Measurements from ENCODE around the gene NLRP6. TPM values are rescaled to one million over a fixed set of nuclear protein-coding genes. Genes with fewer than 3 reads are reported as not detected.
"Not testable (repeated sequence)": the region's sequence is repeated elsewhere in the genome, so short reads cannot be mapped to it uniquely, and the experiment has no call there.

Gene NLRP6
- total and polyA plus RNA-seq, 7 donors = 0.33 to 3.3 (median 2.1) TPM; not detected in 3

GRCh38 chr11:235609-235996 lies 42.6 kb upstream of the NLRP6 start:
- Histone ChIP-seq H3K36me3 (peaks cover 0 to 30% (median 0%) of the 10 kb centered on the region in 4 donors), H3K4me1 (peaks cover 0 to 30% (median 25%) of the 10 kb centered on the region in 4 donors), H3K27ac (peak overlapping the region; percentile 94 to 99 (median 95)), H3K4me3 (peak overlapping the region; percentile 83 to 96 (median 87)), H3K27me3 (no peaks in the 10 kb centered on the region), H3K9me3 (no peaks in the 10 kb centered on the region)
- intact Hi-C loops (cut with DNase I) = loop anchor here (5.0 to 10.0 kb wide), 2 partner anchors 72 to 299 kb away; partner anchors contain the start of genes HRAS, IFITM2 and LRRC56
- 1 to 5% methylated on average over 13 of the region's 13 CpGs for WGBS, 2 donors
- peak; percentile 2 for DNase-seq
- TF ChIP-seq EP300 (IDR thresholded peaks at IDR 0.05) (no peak), POLR2AphosphoS5 (IDR thresholded peaks at IDR 0.05) (no peak), POLR2A (IDR thresholded peaks at IDR 0.05) (no peak), CTCF (IDR thresholded peaks at IDR 0.05) (no peak)

GRCh38 chr11:235997-236773 lies 42.0 kb upstream of the NLRP6 start, which contains the start of gene SIRT3:
SIRT3 (minus strand) TSS chr11:236342; CDS start chr11:236328, 14 bp downstream.
- Histone ChIP-seq H3K27me3 (no peaks in the 10 kb centered on the region), H3K4me1 (peaks cover 0 to 30% (median 25%) of the 10 kb centered on the region in 4 donors), H3K27ac (peak within 1 kb of the TSS; percentile 94 to 99 (median 95)), H3K36me3 (peaks cover 0 to 33% (median 2%) of the 10 kb centered on the region in 4 donors), H3K4me3 (peak within 1 kb of the TSS; percentile 83 to 96 (median 87)), H3K9me3 (no peaks in the 10 kb centered on the region)
- TF ChIP-seq POLR2A (IDR thresholded peaks at IDR 0.05) (peak in 1 of 2 donors; percentile 32), POLR2AphosphoS5 (IDR thresholded peaks at IDR 0.05) (peak; percentile 9 to 80 (median 56)), EP300 (IDR thresholded peaks at IDR 0.05) (no peak), CTCF (IDR thresholded peaks at IDR 0.05) (peak in 2 of 4 experiments; percentile 37 to 41)
- 1% methylated on average over 70 of the region's 70 CpGs for WGBS, 2 donors
- intact Hi-C loops (cut with DNase I) = loop anchor here (1.0 to 10.0 kb wide), 4 partner anchors 29 to 299 kb away; partner anchors contain the start of genes BET1L, HRAS, IFITM2 and LRRC56
- peak; percentile 92 for DNase-seq

- Histone ChIP-seq H3K9me3 (no peaks in the 10 kb centered on the region), H3K36me3 (peaks cover 0 to 36% (median 2%) of the 10 kb centered on the region in 4 donors), H3K27me3 (no peaks in the 10 kb centered on the region), H3K4me1 (peaks cover 0 to 30% (median 25%) of the 10 kb centered on the region in 4 donors), H3K4me3 (peak within 1 kb of the TSS; percentile 83 to 96 (median 87)), H3K27ac (peak within 1 kb of the TSS; percentile 94 to 99 (median 95))
- intact Hi-C loops (cut with DNase I) = loop anchor here (1.0 to 10.0 kb wide), 4 partner anchors 30 to 298 kb away; partner anchors contain the start of genes BET1L, HRAS, IFITM2 and LRRC56
- DNase-seq = peak; percentile 90
- WGBS, 2 donors = 1% methylated on average over 62 of the region's 62 CpGs
- TF ChIP-seq POLR2AphosphoS5 (IDR thresholded peaks at IDR 0.05) (peak; percentile 37 to 80 (median 76)), POLR2A (IDR thresholded peaks at IDR 0.05) (peak; percentile 6 to 32), EP300 (IDR thresholded peaks at IDR 0.05) (no peak), CTCF (IDR thresholded peaks at IDR 0.05) (peak in 1 of 4 experiments; percentile 8)
Observed at GRCh38 chr11:236774-237767, 41.1 kb upstream of the NLRP6 start, which contains the start of gene PSMD13. PSMD13 (plus strand) TSS chr11:236976; CDS start chr11:237050, 74 bp downstream.

- H3K36me3 ChIP-seq = peaks cover 0 to 45% (median 3%) of the 10 kb centered on the region in 4 donors
- H3K9me3 ChIP-seq, H3K4me3 ChIP-seq, H3K27ac ChIP-seq, H3K27me3 ChIP-seq: not testable (repeated sequence)
- H3K4me1 ChIP-seq = peaks cover 0 to 30% (median 25%) of the 10 kb centered on the region in 4 donors
- 90 to 91% methylated on average over 7 of the region's 7 CpGs for WGBS, 2 donors
- DNase-seq = peak; percentile 47
- intact Hi-C loops (cut with DNase I) = loop anchor here (5.0 to 10.0 kb wide), 2 partner anchors 69 to 296 kb away; partner anchors contain the start of genes HRAS, IFITM2 and LRRC56
Observed at GRCh38 chr11:238346-238745, 39.9 kb upstream of the NLRP6 start.
